Measurements from ENCODE around the gene NOD2.

NOD2 gene

DNA sequence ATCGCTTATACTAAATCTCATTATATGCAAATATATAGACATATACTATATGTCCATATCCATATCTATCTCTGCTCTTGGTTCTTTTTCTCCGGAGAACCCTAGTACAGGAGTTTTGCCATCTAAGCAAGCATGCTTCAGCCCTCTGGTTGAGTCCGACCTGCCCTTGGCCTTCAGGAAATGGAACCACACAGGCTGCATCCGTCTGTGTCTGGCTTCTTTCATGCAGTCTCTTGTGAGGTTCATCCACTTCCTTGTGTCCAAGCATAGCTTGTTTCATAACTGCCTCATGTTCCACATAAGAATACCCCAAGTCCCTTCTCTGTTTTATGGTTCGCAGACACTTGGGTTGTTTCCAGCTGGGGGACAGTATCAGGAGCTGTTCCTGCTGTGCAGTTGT is 29.1 kb upstream of the NOD2 start:
- in situ Hi-C loops (cut with HindIII; ENCODE audit: low sequenced_read_pairs) = no loop called here
- H3K4me3 ChIP-seq (ENCODE audit: low read depth, low read length) = no peak overlapping the region
- TF ChIP-seq, protein P1, sequence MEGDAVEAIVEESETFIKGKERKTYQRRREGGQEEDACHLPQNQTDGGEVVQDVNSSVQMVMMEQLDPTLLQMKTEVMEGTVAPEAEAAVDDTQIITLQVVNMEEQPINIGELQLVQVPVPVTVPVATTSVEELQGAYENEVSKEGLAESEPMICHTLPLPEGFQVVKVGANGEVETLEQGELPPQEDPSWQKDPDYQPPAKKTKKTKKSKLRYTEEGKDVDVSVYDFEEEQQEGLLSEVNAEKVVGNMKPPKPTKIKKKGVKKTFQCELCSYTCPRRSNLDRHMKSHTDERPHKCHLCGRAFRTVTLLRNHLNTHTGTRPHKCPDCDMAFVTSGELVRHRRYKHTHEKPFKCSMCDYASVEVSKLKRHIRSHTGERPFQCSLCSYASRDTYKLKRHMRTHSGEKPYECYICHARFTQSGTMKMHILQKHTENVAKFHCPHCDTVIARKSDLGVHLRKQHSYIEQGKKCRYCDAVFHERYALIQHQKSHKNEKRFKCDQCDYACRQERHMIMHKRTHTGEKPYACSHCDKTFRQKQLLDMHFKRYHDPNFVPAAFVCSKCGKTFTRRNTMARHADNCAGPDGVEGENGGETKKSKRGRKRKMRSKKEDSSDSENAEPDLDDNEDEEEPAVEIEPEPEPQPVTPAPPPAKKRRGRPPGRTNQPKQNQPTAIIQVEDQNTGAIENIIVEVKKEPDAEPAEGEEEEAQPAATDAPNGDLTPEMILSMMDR (IDR thresholded peaks at IDR 0.05; ENCODE audit: low read depth, low read length, missing control alignments) = no peak
- DNase-seq (ENCODE audit: low read depth) = no peak

DNA sequence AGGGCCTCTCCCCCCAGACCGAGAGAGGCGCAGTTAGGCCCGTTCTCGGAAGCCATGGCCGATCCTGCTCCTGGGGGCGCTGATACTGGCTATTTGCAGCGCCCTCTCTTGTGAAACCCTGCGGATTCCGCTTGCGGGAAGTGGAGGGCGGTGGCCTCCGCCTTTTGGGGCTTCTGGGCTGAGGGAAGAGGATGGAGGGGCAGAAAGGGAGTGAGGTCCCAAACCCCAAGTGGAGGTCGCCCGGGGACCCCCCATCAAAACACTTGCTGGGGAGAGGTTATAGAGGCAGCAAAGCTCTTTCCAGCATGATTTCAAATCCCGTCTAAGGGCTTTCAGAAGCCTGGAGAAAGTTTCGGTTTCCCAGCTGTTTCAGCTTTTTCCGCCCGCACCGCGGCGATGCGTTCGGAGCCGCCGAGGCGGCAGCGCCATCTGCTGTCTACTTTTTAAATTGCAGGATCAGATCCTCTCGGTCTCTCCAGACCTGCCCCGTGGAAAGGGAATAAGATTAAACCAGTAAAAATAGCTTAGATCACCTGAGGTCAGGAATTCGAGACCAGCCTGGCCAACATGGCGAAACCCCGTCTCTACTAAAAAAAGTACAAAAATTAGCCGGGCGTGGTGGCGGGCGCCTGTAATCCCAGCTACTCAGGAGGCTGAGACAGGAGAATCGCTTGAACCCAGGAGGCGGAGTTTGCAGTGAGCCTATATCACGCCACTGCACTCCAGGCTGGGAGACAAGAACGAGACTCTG is 28.1 kb upstream of the NOD2 start:
- peak; percentile 45 for DNase-seq (ENCODE audit: low read depth)
- in situ Hi-C loops (cut with HindIII; ENCODE audit: low sequenced_read_pairs) = no loop called here
- TF ChIP-seq, protein P1 (IDR thresholded peaks at IDR 0.05; ENCODE audit: low read depth, low read length, missing control alignments) = peak; percentile 81
- H3K4me3 ChIP-seq (ENCODE audit: low read depth, low read length) = peak overlapping the region; percentile 33

DNA sequence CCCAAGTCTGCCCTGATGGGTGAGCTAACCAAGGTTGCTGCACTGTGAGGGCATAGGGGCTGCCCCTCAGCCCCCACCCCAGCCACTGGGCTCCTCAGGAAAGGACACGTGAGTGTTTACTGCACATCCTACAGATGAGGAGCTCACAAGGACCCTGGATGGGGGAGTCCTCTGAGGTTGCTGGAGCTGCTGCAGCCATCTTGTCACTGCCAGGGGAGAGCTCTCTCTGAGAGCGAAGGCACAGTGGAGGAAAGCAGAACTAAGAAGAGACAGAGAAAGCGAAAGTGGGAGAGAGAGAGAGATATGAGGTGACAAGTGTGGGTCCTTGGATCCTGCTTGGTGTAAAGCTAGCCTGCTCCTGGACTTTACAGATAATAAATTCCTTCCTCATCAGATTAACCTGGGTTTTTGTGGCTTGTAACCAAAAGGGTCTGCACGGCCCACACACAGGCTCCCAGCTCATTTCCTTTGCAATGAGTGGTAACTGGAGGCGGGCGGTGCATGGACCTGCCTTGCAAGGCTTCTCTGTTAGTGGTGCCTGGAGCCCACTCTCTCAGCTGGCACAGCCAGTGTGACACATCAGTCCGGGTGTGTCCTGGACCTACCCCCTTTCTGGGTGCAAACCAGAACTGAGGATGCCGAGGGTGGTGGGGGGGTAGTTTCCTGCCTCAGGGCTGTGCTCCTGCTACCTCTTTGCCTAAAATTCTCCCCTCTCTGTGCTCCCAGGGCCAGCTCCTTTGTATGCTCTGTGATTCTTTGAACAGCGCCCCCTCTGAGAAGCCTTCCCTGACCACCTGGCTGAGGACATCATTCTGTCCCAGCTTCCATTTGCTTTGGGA is 26.5 kb upstream of the NOD2 start:
- in situ Hi-C loops (cut with HindIII; ENCODE audit: low sequenced_read_pairs) = no loop called here
- TF ChIP-seq, protein P1 (IDR thresholded peaks at IDR 0.05; ENCODE audit: low read depth, low read length, missing control alignments) = no peak
- H3K4me3 ChIP-seq (ENCODE audit: low read depth, low read length) = no peak overlapping the region
- no peak for DNase-seq (ENCODE audit: low read depth)

DNA sequence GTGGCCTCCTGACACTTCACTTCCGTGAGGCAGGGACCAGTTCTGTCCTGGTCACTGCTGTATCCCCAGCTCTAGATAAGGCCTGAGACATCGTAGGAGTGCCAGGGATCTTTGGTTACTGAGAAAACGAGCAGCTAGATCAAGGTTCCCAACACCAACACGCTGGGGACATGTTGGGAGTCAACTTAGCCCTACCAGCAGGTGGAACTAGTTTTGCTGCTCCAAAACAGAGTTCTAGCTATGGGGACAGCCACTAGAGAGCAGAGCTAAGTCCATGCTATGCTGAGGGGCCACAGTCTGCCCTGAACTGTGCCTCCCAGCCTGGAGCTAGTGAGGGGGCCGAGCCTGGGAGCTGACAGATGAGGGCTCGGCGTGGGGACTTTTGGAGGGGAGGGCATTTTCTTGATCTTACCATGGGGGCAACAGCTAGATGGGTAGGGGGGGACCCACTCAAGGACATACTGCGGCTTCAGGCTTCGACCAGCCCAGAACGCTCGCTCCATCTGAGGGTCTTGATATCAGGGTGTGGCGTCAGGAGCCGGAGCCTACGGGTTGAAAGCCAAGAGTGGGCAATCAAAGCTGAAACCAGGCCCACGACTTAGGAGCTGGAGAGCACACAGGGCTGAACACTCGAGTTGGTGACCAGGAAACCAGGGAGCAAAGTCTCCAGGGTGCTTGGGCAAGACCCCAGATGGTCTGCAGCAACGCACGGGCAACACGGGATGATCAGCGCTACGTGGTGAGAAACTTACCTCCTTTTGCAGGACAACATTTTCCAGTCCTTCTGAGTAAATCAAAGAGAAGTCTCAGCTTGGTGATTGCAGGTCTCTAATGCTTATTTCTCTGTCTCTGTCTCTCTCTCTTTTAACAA is 25.7 kb upstream of the NOD2 start:
- DNase-seq (ENCODE audit: low read depth) = no peak
- in situ Hi-C loops (cut with HindIII; ENCODE audit: low sequenced_read_pairs) = no loop called here
- H3K4me3 ChIP-seq (ENCODE audit: low read depth, low read length) = no peak overlapping the region
- TF ChIP-seq, protein P1 (IDR thresholded peaks at IDR 0.05; ENCODE audit: low read depth, low read length, missing control alignments) = no peak

DNA sequence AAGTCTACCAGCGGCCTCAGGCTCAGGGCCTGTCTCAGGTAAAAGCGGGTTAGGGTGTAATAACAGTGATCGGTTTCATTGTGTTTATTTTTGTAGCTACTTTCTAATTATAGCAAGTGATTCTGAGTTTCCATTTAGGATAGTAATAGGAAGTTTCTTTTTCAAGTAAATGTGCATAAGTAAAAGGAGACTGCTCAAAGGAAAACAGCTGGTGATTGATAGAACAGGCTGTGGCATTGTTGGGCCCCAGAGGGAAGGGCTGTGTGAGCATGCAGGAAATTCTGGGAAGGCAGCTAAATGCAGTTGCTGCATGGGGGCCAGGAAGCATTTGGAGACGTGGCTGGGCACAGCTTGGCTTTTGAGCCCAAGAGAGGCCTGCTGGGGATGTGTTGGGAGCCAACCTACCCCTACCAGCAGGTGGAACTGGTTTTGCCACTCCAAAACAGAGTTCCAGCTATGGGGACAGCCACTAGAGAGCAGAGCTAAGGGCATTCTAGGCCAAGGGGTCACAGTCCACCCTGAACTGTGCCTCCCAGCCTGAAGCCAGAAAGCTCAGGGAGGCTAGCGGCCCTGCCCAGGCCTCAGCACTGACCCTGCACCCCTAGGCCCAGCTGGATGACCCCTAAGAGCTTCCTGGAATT is 24.9 kb upstream of the NOD2 start:
- in situ Hi-C loops (cut with HindIII; ENCODE audit: low sequenced_read_pairs) = no loop called here
- H3K4me3 ChIP-seq (ENCODE audit: low read depth, low read length) = no peak overlapping the region
- DNase-seq (ENCODE audit: low read depth) = no peak
- TF ChIP-seq, protein P1 (IDR thresholded peaks at IDR 0.05; ENCODE audit: low read depth, low read length, missing control alignments) = no peak

DNA sequence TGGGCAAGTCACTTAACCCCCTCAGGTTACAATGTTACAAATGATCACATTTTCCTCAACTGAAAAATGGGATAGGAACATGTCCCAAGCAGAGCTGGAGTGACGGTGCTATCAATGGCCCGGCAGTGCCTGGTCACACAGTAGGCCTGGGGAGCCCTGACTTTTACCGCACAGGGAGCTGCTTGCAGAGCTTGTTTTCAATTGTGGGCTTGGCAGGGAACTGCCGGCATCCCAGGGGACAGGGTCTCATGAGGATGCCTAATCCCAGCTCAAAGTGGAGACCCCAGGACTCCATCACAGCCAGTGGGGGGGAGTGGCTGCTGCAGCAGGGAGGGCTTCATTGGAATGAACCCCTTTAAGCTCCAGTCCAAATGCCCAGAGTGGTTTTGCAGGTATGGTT is 23.7 kb upstream of the NOD2 start:
- no peak overlapping the region for H3K4me3 ChIP-seq (ENCODE audit: low read depth, low read length)
- TF ChIP-seq, protein P1 (IDR thresholded peaks at IDR 0.05; ENCODE audit: low read depth, low read length, missing control alignments) = no peak
- no peak for DNase-seq (ENCODE audit: low read depth)
- in situ Hi-C loops (cut with HindIII; ENCODE audit: low sequenced_read_pairs) = no loop called here
